HG02763 (cell line): Measurements from ENCODE around the gene CCDC188.

Source experiments
- ATAC-seq: cut with Tn5 transposase; IDR thresholded peaks from one replicate; pipeline ENCODE4 v1.9.1; 2021; ENCODE audit warnings: mild to moderate bottlenecking, moderate library complexity; ENCODE audit not compliant: unreplicated experiment

CCDC188 gene

GRCh38 chr22:20150381-20151275, at the start of gene CCDC188:
Gene CCDC188 (minus strand): TSS chr22:20151055. CDS start chr22:20150986, 69 bp downstream.
- ATAC-seq: no peak

GRCh38 chr22:20199906-20200305, 49.1 kb upstream of the CCDC188 start:
- ATAC-seq: no peak

- ATAC-seq: no peak
Observed at GRCh38 chr22:20199413-20199842, 48.6 kb upstream of the CCDC188 start.

GRCh38 chr22:20198557-20199319, 47.9 kb upstream of the CCDC188 start:
- ATAC-seq: no peak

GRCh38 chr22:20197407-20198030, 46.7 kb upstream of the CCDC188 start:
- ATAC-seq: no peak

GRCh38 chr22:20196094-20196842, 45.4 kb upstream of the CCDC188 start:
- no peak for ATAC-seq

- no peak for ATAC-seq
Observed at GRCh38 chr22:20194681-20195593, 44.1 kb upstream of the CCDC188 start.

- no peak for ATAC-seq
Observed at GRCh38 chr22:20193761-20194494, 43.1 kb upstream of the CCDC188 start.

GRCh38 chr22:20192972-20193760, 42.3 kb upstream of the CCDC188 start:
- ATAC-seq: no peak

GRCh38 chr22:20192293-20192971, 41.6 kb upstream of the CCDC188 start:
- ATAC-seq: no peak

- ATAC-seq: no peak
Observed at GRCh38 chr22:20191803-20192202, 40.9 kb upstream of the CCDC188 start.

GRCh38 chr22:20191000-20191515, 40.2 kb upstream of the CCDC188 start:
- no peak for ATAC-seq

GRCh38 chr22:20188567-20188877, 37.7 kb upstream of the CCDC188 start:
- ATAC-seq: no peak

GRCh38 chr22:20187777-20188566, 37.1 kb upstream of the CCDC188 start:
- ATAC-seq: no peak

GRCh38 chr22:20186871-20187546, 36.2 kb upstream of the CCDC188 start:
- no peak for ATAC-seq

- no peak for ATAC-seq
Observed at GRCh38 chr22:20186183-20186870, 35.5 kb upstream of the CCDC188 start.
